ENCODE data around the gene DGCR8.

The DGCR8 gene

DNA sequence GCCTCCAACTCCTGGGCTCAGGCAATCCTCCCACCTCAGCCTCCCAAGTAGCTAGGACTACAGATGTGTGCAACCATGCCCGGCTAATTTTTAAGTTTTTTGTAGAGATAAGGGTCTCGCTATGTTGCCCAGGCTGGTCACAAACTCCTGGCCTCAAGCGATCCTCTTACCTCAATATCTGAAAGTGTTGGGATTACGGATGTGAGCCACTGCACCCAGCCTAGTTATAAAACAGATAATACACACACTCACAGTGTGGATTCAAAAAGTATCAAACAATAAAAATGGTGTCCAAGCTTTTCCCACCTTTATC, 71.2 kb downstream of the DGCR8 start:
- H3K4me1 ChIP-seq (ENCODE audit: low read length) = no peaks in the 10 kb centered on the region
- TF ChIP-seq EZH2phosphoT487 (IDR thresholded peaks at IDR 0.05; ENCODE audit: low read depth) (no peak), CTCF (IDR thresholded peaks at IDR 0.05; ENCODE audit: low read depth, low read length) (no peak)
- no peak overlapping the region for H3K4me2 ChIP-seq (ENCODE audit: low read length)
- H3K9ac ChIP-seq (ENCODE audit: low read length) = no peak overlapping the region
- H3K36me3 ChIP-seq (replicated peaks; ENCODE audit: low read depth, low read length) = no peaks in the 10 kb centered on the region
- no peak overlapping the region for H2AFZ ChIP-seq (ENCODE audit: low read depth, low read length)
- H4K20me1 ChIP-seq (ENCODE audit: insufficient read depth, low read length) = no peaks in the 10 kb centered on the region
- H3K9me3 ChIP-seq (ENCODE audit: insufficient read depth, low read length) = no peaks in the 10 kb centered on the region
- 0 out of 2 replicates have a peak, but pooled peaks cover 4% of the 10 kb centered on the region for H3K27me3 ChIP-seq (ENCODE audit: low read depth, low read length)
- H3K79me2 ChIP-seq (ENCODE audit: low read length) = no peaks in the 10 kb centered on the region
- no peak overlapping the region for H3K27ac ChIP-seq (ENCODE audit: low read length)
- H3K4me3 ChIP-seq (ENCODE audit: low read length) = no peak overlapping the region

DNA sequence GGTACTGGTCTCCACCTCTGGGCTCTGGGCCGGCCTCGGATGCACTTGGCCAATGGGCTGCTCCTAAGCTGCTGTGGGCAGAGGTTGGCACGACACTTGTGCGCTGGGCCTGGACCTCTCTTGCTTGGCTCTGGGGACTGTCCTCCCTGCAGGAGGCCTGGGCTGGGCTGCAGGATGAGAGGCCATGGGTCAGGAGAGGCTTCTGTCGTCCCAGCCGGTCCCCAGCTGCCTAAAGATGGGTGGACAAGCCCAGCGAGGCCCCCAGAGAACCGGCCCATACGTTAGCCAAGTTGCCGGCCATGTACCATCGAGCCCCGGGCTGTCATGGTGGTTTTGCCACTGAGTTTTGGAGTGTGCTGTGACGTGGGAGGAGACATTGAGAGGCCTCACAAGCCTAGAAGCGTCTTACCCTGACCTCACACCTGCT, 72.4 kb downstream of the DGCR8 start:
- no peaks in the 10 kb centered on the region for H3K36me3 ChIP-seq (replicated peaks; ENCODE audit: low read depth, low read length)
- H2AFZ ChIP-seq (ENCODE audit: low read depth, low read length) = no peak overlapping the region
- H3K9ac ChIP-seq (ENCODE audit: low read length) = no peak overlapping the region
- no peak overlapping the region for H3K27ac ChIP-seq (ENCODE audit: low read length)
- 0 out of 2 replicates have a peak, but pooled peaks cover 4% of the 10 kb centered on the region for H3K27me3 ChIP-seq (ENCODE audit: low read depth, low read length)
- H3K9me3 ChIP-seq (ENCODE audit: insufficient read depth, low read length) = no peaks in the 10 kb centered on the region
- TF ChIP-seq CTCF (IDR thresholded peaks at IDR 0.05; ENCODE audit: low read depth, low read length) = no peak
- no peak for TF ChIP-seq EZH2phosphoT487 (IDR thresholded peaks at IDR 0.05; ENCODE audit: low read depth)
- H3K4me2 ChIP-seq (ENCODE audit: low read length) = no peak overlapping the region
- H4K20me1 ChIP-seq (ENCODE audit: insufficient read depth, low read length) = no peaks in the 10 kb centered on the region
- H3K4me1 ChIP-seq (ENCODE audit: low read length) = no peaks in the 10 kb centered on the region
- H3K79me2 ChIP-seq (ENCODE audit: low read length) = no peaks in the 10 kb centered on the region
- no peak overlapping the region for H3K4me3 ChIP-seq (ENCODE audit: low read length)

DNA sequence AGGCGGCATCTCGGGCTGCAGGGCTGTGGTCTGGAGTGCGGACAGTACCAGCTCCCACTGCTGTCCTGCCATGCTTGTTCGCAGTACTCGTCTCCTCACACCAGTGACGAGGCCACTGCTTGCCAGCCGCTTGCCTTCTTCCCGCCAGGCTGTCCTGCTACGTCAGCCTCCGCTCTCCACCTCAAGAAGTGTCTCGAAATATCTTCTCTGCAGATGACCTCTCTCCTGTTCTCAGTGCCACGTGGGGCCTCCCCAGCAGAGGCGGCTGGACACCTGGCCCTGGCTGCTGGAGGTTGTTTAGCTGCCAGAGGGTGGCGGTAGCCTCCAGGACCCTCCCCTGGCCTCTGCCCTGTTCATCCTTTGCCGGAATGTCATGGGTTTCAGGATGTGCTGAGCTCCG, 73.9 kb downstream of the DGCR8 start:
- H3K79me2 ChIP-seq (ENCODE audit: low read length) = no peaks in the 10 kb centered on the region
- H3K36me3 ChIP-seq (replicated peaks; ENCODE audit: low read depth, low read length) = no peaks in the 10 kb centered on the region
- H3K4me2 ChIP-seq (ENCODE audit: low read length) = no peak overlapping the region
- no peaks in the 10 kb centered on the region for H4K20me1 ChIP-seq (ENCODE audit: insufficient read depth, low read length)
- no peaks in the 10 kb centered on the region for H3K9me3 ChIP-seq (ENCODE audit: insufficient read depth, low read length)
- no peak overlapping the region for H3K27ac ChIP-seq (ENCODE audit: low read length)
- H3K27me3 ChIP-seq (ENCODE audit: low read depth, low read length) = peaks cover 13% of the 10 kb centered on the region
- no peak overlapping the region for H3K9ac ChIP-seq (ENCODE audit: low read length)
- H3K4me1 ChIP-seq (ENCODE audit: low read length) = no peaks in the 10 kb centered on the region
- H3K4me3 ChIP-seq (ENCODE audit: low read length) = no peak overlapping the region
- no peak for TF ChIP-seq EZH2phosphoT487 (IDR thresholded peaks at IDR 0.05; ENCODE audit: low read depth)
- no peak for TF ChIP-seq CTCF (IDR thresholded peaks at IDR 0.05; ENCODE audit: low read depth, low read length)
- H2AFZ ChIP-seq (ENCODE audit: low read depth, low read length) = no peak overlapping the region

DNA sequence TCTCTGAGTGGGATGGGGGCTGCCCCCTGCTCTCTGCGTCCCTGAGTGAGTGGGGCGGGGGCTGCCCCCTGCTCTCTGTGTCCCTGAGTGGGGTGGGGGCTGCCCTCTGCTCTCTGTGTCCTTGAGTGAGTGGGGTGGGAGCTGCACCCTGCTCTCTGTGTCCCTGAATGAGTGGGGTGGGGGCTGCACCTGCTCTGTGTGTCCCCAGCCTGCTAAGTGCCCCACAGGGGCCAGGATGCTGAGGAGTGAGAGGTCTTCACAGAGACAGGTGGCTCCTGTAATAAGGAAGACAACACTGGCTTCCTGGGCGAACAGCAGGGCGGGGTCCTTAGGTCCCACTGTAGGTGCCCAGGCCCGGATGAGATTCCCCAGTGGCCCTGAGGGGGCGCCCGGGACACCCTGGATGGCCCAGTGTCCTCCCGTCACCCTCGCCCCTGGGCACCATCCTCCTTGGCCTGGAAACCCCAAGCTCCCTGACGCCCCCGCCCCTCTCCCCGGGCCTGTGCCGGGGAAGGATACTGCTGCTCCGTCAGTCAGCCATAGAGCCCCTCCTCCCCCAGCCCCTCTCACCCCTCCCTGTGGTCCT, 74.7 kb downstream of the DGCR8 start:
- Histone ChIP-seq H3K27me3 (ENCODE audit: low read depth, low read length) (peaks cover 17% of the 10 kb centered on the region), H2AFZ (ENCODE audit: low read depth, low read length) (no peak overlapping the region), H3K4me2 (ENCODE audit: low read length) (no peak overlapping the region), H3K27ac (ENCODE audit: low read length) (no peak overlapping the region), H3K4me3 (ENCODE audit: low read length) (no peak overlapping the region), H3K36me3 (replicated peaks; ENCODE audit: low read depth, low read length) (no peaks in the 10 kb centered on the region), H3K9ac (ENCODE audit: low read length) (no peak overlapping the region), H3K4me1 (ENCODE audit: low read length) (no peaks in the 10 kb centered on the region), H3K79me2 (ENCODE audit: low read length) (no peaks in the 10 kb centered on the region), H4K20me1 (ENCODE audit: insufficient read depth, low read length) (no peaks in the 10 kb centered on the region), H3K9me3 (ENCODE audit: insufficient read depth, low read length) (no peaks in the 10 kb centered on the region)
- TF ChIP-seq EZH2phosphoT487 (IDR thresholded peaks at IDR 0.05; ENCODE audit: low read depth) (no peak), CTCF (IDR thresholded peaks at IDR 0.05; ENCODE audit: low read depth, low read length) (no peak)

Measured in OCI-LY3 (cell line).